GM21529 (cell line): ENCODE measurements around the gene GLCCI1.
"Not testable (repeated sequence)": the region's sequence is repeated elsewhere in the genome, so short reads cannot be mapped to it uniquely, and the experiment has no call there.

Source experiments
- ATAC-seq: cut with Tn5 transposase; IDR thresholded peaks from one replicate; pipeline ENCODE4 v1.9.1; 2021; ENCODE audit not compliant: unreplicated experiment

Gene GLCCI1

GRCh38 chr7:7989133-7989532, 20.5 kb downstream of the GLCCI1 start:
- no peak for ATAC-seq

- ATAC-seq, result no peak
Observed at GRCh38 chr7:7989616-7990440, 21.2 kb downstream of the GLCCI1 start.

GRCh38 chr7:7990441-7990761, 21.8 kb downstream of the GLCCI1 start:
- ATAC-seq, result no peak

GRCh38 chr7:7992506-7992905, 23.9 kb downstream of the GLCCI1 start:
- no peak for ATAC-seq

GRCh38 chr7:7995348-7995747, 26.8 kb downstream of the GLCCI1 start:
- not testable (repeated sequence) for ATAC-seq

GRCh38 chr7:7996568-7996967, 28.0 kb downstream of the GLCCI1 start:
- ATAC-seq, result no peak

GRCh38 chr7:8000315-8000941, 31.8 kb downstream of the GLCCI1 start:
- ATAC-seq, result no peak

GRCh38 chr7:8003077-8003476, 34.5 kb downstream of the GLCCI1 start:
- no peak for ATAC-seq

GRCh38 chr7:8005279-8005678, 36.7 kb downstream of the GLCCI1 start:
- ATAC-seq, result no peak

- no peak for ATAC-seq
Observed at GRCh38 chr7:8014399-8014798, 45.8 kb downstream of the GLCCI1 start.

- no peak for ATAC-seq
Observed at GRCh38 chr7:8015100-8015745, 46.6 kb downstream of the GLCCI1 start.

- ATAC-seq, result no peak
Observed at GRCh38 chr7:8015746-8016120, 47.1 kb downstream of the GLCCI1 start.

- ATAC-seq, result no peak
Observed at GRCh38 chr7:8017423-8017822, 48.8 kb downstream of the GLCCI1 start.

- ATAC-seq, result no peak
Observed at GRCh38 chr7:8018961-8019360, 50.4 kb downstream of the GLCCI1 start.

- no peak for ATAC-seq
Observed at GRCh38 chr7:8022628-8023027, 54.0 kb downstream of the GLCCI1 start.

- ATAC-seq, result no peak
Observed at GRCh38 chr7:8035192-8035591, 66.6 kb downstream of the GLCCI1 start.

GRCh38 chr7:8035647-8036518, 67.3 kb downstream of the GLCCI1 start:
- no peak for ATAC-seq

- no peak for ATAC-seq
Observed at GRCh38 chr7:8037151-8037550, 68.6 kb downstream of the GLCCI1 start.

GRCh38 chr7:8040768-8041369, 72.3 kb downstream of the GLCCI1 start:
- no peak for ATAC-seq

GRCh38 chr7:8042796-8043535, 74.4 kb downstream of the GLCCI1 start:
- ATAC-seq, result no peak
